C4-2B (cell line): ENCODE measurements around the gene PAX3.

Experiments
- CTCF ChIP-seq: fragments of 450-650 bp; conservative IDR thresholded peaks from 2 replicates; pipeline ENCODE4 v1.5.1; 2017; ENCODE audit warnings: mild to moderate bottlenecking
- ZFX ChIP-seq: fragments of 450-650 bp; IDR thresholded peaks from 2 replicates; pipeline ENCODE4 v1.6.1; 2017

GRCh38 chr2:222313816-222314215, 15.0 kb upstream of the PAX3 start:
- TF ChIP-seq CTCF (no peak), ZFX (no peak)
